HepG2 (cell line): Measurements from ENCODE around the gene ILDR1. TPM values are rescaled to one million over a fixed set of nuclear protein-coding genes. Genes with fewer than 3 reads are reported as not detected.

Source experiments
- ATAC-seq: fragments of 200-7000 bp; cut with Tn5 transposase; 3 replicates; pipeline ENCODE4 v1.9.1; 2020; ENCODE audit warnings: mild to moderate bottlenecking, moderate library complexity
- BruUV-seq: library from RNA; stranded (reverse); fragments of 400-500 nt; replicated peaks from 2 replicates; lab custom pipeline; 2021; lab: Mats Ljungman, UMichigan
- CTCF ChIA-PET: fragments of 300-600 bp; formaldehyde crosslinking; extraction: SDS; loops from one replicate; lab custom pipeline; 2021; ENCODE audit warnings: low total read pairs, inconsistent platforms, low intra/inter-chr PET ratio; lab: Yijun Ruan, JAX
- POLR2A ChIA-PET: fragments of 350-600 bp; sonication (Branson Sonifier 250); formaldehyde crosslinking; loops from one replicate; lab custom pipeline; 2020; ENCODE audit warnings: antibody characterized with exemption, inconsistent platforms; lab: Yijun Ruan, JAX
- DNase-seq: peaks from one replicate; pipeline ENCODE4 v3.0.0-alpha.2; 2015; ENCODE audit warnings: low spot score
- FAIRE-seq: peaks from 3 replicates; lab custom pipeline; 2011; peaks lifted over from hg19 to GRCh38; lab: Jason Lieb, UNC
- H2AFZ ChIP-seq: one replicate; pipeline ENCODE4 v1.6.1; 2011; ENCODE audit warnings: low read length, inconsistent platforms
- H3K27ac ChIP-seq: fragments of 300-600 bp; 3 replicates; pipeline ENCODE4 v1.8.0; 2011; ENCODE audit warnings: mixed run types, mild to moderate bottlenecking, mixed read lengths, low read length, inconsistent platforms; ENCODE audit not compliant: insufficient read depth; ENCODE audit errors: extremely low read length
- H3K27me3 ChIP-seq, 2 experiments: fragments of 200-600 bp in 1 of 2; 2 replicates in 1 of 2; 3 replicates in 1 of 2; pipeline versions ENCODE4 v1.6.0 to v1.8.0; 2011; ENCODE audit warnings: low read length in 2 of 2, mild to moderate bottlenecking in 2 of 2, moderate library complexity in 2 of 2, inconsistent platforms in 1 of 2; ENCODE audit not compliant: insufficient read depth in 2 of 2, control insufficient read depth in 1 of 2
- H3K36me3 ChIP-seq, 2 experiments: fragments of 200-600 bp in 1 of 2; replicated peaks in 1 of 2; 2 replicates in 1 of 2; 3 replicates in 1 of 2; pipeline versions ENCODE4 v1.5.1 to v1.8.0; 2011; ENCODE audit warnings: low read length in 2 of 2, inconsistent platforms in 1 of 2; ENCODE audit not compliant: insufficient read depth in 2 of 2, control insufficient read depth in 1 of 2
- H3K4me1 ChIP-seq: 2 replicates; pipeline ENCODE4 v1.5.1; 2012; ENCODE audit warnings: low read length, inconsistent platforms; ENCODE audit not compliant: insufficient read depth
- H3K4me2 ChIP-seq: 2 replicates; pipeline ENCODE4 v1.6.0; 2011; ENCODE audit warnings: low read depth, low read length, inconsistent platforms
- H3K4me3 ChIP-seq, 3 experiments: fragments of 200-600 bp in 1 of 3; sonication (generic), shearing (Covaris generic) in 1 of 3; replicated peaks in 1 of 3; 2 replicates each; pipeline ENCODE4 v1.5.1; 2011 to 2016; ENCODE audit warnings: low read length in 3 of 3, inconsistent platforms in 2 of 3, low read depth in 2 of 3, mild to moderate bottlenecking in 2 of 3, control low read depth in 1 of 3, mixed read lengths in 1 of 3; ENCODE audit not compliant: insufficient read depth in 1 of 3
- H3K79me2 ChIP-seq: one replicate; pipeline ENCODE4 v1.6.1; 2011; ENCODE audit warnings: low read length, inconsistent platforms; ENCODE audit not compliant: insufficient read depth
- H3K9ac ChIP-seq: 2 replicates; pipeline ENCODE4 v1.6.0; 2011; ENCODE audit warnings: mild to moderate bottlenecking, low read depth, low read length, inconsistent platforms; ENCODE audit not compliant: insufficient read depth
- H3K9me3 ChIP-seq: 2 replicates; pipeline ENCODE4 v1.5.1; 2012; ENCODE audit warnings: mild to moderate bottlenecking, low read length
- H4K20me1 ChIP-seq: 2 replicates; pipeline ENCODE4 v1.6.0; 2011; ENCODE audit warnings: inconsistent platforms, mild to moderate bottlenecking, low read length, moderate library complexity; ENCODE audit not compliant: insufficient read depth
- ATAD3A ChIP-seq: sonication (generic); formaldehyde crosslinking; IDR thresholded peaks from 2 replicates; pipeline ENCODE4 v1.4.0; 2020; ENCODE audit warnings: missing genetic modification reagents
- GTF2F1 ChIP-seq: fragments of 150-350 bp; IDR thresholded peaks from 2 replicates; pipeline ENCODE4 v1.6.1; 2014; ENCODE audit warnings: low read length
- HOXA5 ChIP-seq: sonication (generic); formaldehyde crosslinking; IDR thresholded peaks from 2 replicates; pipeline ENCODE4 v1.4.0; 2020; ENCODE audit warnings: missing genetic modification reagents
- NFYC ChIP-seq: IDR thresholded peaks from 2 replicates; pipeline ENCODE4 v1.6.1; 2016; ENCODE audit warnings: missing genetic modification reagents, missing compliant biosample characterization
- SUZ12 ChIP-seq: fragments of 150-350 bp; IDR thresholded peaks from 2 replicates; pipeline ENCODE4 v1.6.1; 2014; ENCODE audit warnings: low read depth, low read length
- TMF1 ChIP-seq: sonication (generic); formaldehyde crosslinking; IDR thresholded peaks from 2 replicates; pipeline ENCODE4 v1.8.1; 2022; ENCODE audit warnings: low read depth, missing genetic modification reagents
- YY1 ChIP-seq: IDR thresholded peaks from 2 replicates; pipeline ENCODE4 v1.6.1; 2011; ENCODE audit warnings: low read length, low read depth, moderate library complexity, mild to moderate bottlenecking; ENCODE audit not compliant: insufficient read depth, insufficient replicate concordance
- ZNF383 ChIP-seq: sonication (generic); formaldehyde crosslinking; IDR thresholded peaks from 2 replicates; pipeline ENCODE4 v1.4.0; 2020; ENCODE audit warnings: missing genetic modification reagents, mild to moderate bottlenecking, borderline replicate concordance
- ZSCAN29 ChIP-seq: sonication (generic); formaldehyde crosslinking; conservative IDR thresholded peaks from 2 replicates; pipeline ENCODE4 v1.4.0; 2020; ENCODE audit warnings: mild to moderate bottlenecking, missing genetic modification reagents
- in situ Hi-C: cut with HindIII; loops from 2 replicates; pipeline ENCODE4 v1.10.0; 2017; ENCODE audit warnings: low pct_unique_long_range_greater_than_20kb; ENCODE audit not compliant: extremely low pct_ligation_motif_present
- intact Hi-C: fragments of 100-400 bp; cut with micrococcal nuclease; formaldehyde crosslinking; loops from one replicate; pipeline ENCODE4 v1.10.0; 2022; ENCODE audit not compliant: unreplicated experiment
- polyA plus RNA-seq, 8 experiments: library from polyadenylated mRNA; depleted of rRNA in 3 of 8; stranded (reverse) in 7 of 8; unstranded in 1 of 8; fragments of >200 nt; fragmentation: Illumina TruSeq in 4 of 8; extraction: Trizol in 4 of 8; gene quantifications; 2 replicates each; pipeline versions ENCODE4 v1.2.1 to v1.2.3, GENCODE V29; 2011 to 2016; ENCODE audit warnings: low read depth in 4 of 8, missing spikeins in 1 of 8, mixed read lengths in 1 of 8; ENCODE audit not compliant: insufficient read depth in 1 of 8
- total RNA-seq, 5 experiments: library from RNA; depleted of rRNA; stranded (reverse); fragments of >200 nt; fragmentation: Illumina TruSeq; extraction: Trizol; gene quantifications; 2 replicates each; pipeline ENCODE4 v1.2.3, GENCODE V29; 2016; ENCODE audit warnings: low read depth in 1 of 5
- TF ChIP-seq, protein P1 (sequence below): sonication (generic); formaldehyde crosslinking; IDR thresholded peaks from 2 replicates; pipeline ENCODE4 v1.5.0; 2020; ENCODE audit warnings: missing genetic modification reagents
- TF ChIP-seq, protein P2 (sequence below): sonication (generic); formaldehyde crosslinking; IDR thresholded peaks from 2 replicates; pipeline ENCODE4 v1.5.1; 2020; ENCODE audit warnings: mild to moderate bottlenecking, moderate library complexity, missing genetic modification reagents
- TF ChIP-seq, protein P3 (sequence below): sonication (generic); formaldehyde crosslinking; IDR thresholded peaks from 2 replicates; pipeline ENCODE4 v1.4.0; 2020; ENCODE audit warnings: mild to moderate bottlenecking, missing genetic modification reagents, borderline replicate concordance

Gene ILDR1
- total and polyA plus RNA-seq, 2 of the 13 experiments (the other 11 are each of a cell fraction or from before 2014, with no cell fraction given), result not detected

DNA sequence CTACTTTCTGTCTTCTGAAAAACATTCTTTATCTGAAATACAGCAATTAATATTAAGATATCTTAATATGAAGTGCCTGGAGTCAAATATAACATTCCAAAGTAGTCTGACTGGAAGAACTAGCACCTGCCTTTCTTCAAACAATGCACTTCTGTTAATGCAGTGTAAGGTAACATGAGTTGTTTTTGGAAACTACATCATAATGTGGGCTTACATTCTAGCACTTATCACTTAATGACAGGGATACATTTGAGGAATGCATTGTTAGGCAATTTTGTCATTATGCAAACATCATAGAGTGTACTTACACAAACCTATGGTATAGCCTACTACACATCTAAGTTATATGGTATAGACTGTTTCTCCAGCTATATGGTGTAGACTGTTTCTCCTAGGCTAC is 78.6 kb downstream of the ILDR1 start:
- Histone ChIP-seq H3K9me3 (no peaks in the 10 kb centered on the region), H2AFZ (no peak overlapping the region), H3K36me3 (no peaks in the 10 kb centered on the region), H3K27me3 (no peaks in the 10 kb centered on the region), H3K4me2 (no peak overlapping the region), H3K4me3 (no peak overlapping the region), H3K9ac (no peak overlapping the region), H4K20me1 (no peaks in the 10 kb centered on the region), H3K4me1 (no peaks in the 10 kb centered on the region), H3K27ac (no peak overlapping the region), H3K79me2 (no peaks in the 10 kb centered on the region)
- TF ChIP-seq ATAD3A, result no peak
- TF ChIP-seq, protein P1, sequence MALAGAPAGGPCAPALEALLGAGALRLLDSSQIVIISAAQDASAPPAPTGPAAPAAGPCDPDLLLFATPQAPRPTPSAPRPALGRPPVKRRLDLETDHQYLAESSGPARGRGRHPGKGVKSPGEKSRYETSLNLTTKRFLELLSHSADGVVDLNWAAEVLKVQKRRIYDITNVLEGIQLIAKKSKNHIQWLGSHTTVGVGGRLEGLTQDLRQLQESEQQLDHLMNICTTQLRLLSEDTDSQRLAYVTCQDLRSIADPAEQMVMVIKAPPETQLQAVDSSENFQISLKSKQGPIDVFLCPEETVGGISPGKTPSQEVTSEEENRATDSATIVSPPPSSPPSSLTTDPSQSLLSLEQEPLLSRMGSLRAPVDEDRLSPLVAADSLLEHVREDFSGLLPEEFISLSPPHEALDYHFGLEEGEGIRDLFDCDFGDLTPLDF, result no peak
- no peak for TF ChIP-seq TMF1 (CRISPR knock-in tag)
- TF ChIP-seq, protein P2, sequence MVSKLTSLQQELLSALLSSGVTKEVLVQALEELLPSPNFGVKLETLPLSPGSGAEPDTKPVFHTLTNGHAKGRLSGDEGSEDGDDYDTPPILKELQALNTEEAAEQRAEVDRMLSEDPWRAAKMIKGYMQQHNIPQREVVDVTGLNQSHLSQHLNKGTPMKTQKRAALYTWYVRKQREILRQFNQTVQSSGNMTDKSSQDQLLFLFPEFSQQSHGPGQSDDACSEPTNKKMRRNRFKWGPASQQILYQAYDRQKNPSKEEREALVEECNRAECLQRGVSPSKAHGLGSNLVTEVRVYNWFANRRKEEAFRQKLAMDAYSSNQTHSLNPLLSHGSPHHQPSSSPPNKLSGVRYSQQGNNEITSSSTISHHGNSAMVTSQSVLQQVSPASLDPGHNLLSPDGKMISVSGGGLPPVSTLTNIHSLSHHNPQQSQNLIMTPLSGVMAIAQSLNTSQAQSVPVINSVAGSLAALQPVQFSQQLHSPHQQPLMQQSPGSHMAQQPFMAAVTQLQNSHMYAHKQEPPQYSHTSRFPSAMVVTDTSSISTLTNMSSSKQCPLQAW (CRISPR knock-in tag), result no peak
- no peak for TF ChIP-seq YY1
- TF ChIP-seq, protein P3, sequence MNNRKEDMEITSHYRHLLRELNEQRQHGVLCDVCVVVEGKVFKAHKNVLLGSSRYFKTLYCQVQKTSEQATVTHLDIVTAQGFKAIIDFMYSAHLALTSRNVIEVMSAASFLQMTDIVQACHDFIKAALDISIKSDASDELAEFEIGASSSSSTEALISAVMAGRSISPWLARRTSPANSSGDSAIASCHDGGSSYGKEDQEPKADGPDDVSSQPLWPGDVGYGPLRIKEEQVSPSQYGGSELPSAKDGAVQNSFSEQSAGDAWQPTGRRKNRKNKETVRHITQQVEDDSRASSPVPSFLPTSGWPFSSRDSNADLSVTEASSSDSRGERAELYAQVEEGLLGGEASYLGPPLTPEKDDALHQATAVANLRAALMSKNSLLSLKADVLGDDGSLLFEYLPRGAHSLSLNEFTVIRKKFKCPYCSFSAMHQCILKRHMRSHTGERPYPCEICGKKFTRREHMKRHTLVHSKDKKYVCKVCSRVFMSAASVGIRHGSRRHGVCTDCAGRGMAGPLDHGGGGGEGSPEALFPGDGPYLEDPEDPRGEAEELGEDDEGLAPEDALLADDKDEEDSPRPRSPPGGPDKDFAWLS (CRISPR knock-in tag), result no peak
- no peak for TF ChIP-seq ZNF383 (CRISPR knock-in tag)
- no peak for TF ChIP-seq NFYC (CRISPR knock-in tag)
- no peak for TF ChIP-seq HOXA5
- TF ChIP-seq ZSCAN29 (CRISPR knock-in tag), result no peak
- no peak for TF ChIP-seq SUZ12
- no peak for TF ChIP-seq GTF2F1
- ChIA-PET CTCF (no interaction called here), POLR2A (no interaction called here)
- DNase-seq (peak; percentile 6), FAIRE-seq (no peak), ATAC-seq (no peak)
- BruUV-seq, result no TSS peak
- intact Hi-C loops, result no loop called here
- in situ Hi-C loops, result no loop called here
